Aorta (tissue), 5 donors: ENCODE results near the gene ANKRD13C. TPM values are rescaled to one million over a fixed set of nuclear protein-coding genes. Genes with fewer than 3 reads are reported as not detected.

ENCODE experiments used
- ATAC-seq: fragments of 200-7000 bp; cut with Tn5 transposase; one replicate; pipeline ENCODE4 v1.9.1; 2022; ENCODE audit warnings: moderate library complexity; ENCODE audit not compliant: low FRiP score
- DNase-seq, 2 donors: peaks; one replicate each; pipeline ENCODE4 v3.0.0-alpha.2; 2020
- H3K27ac ChIP-seq, 2 donors: one replicate each; pipeline ENCODE4 v1.5.1; 2013; ENCODE audit warnings: low read length in 2 of 2, mild to moderate bottlenecking in 2 of 2, moderate library complexity in 2 of 2, control low read depth in 1 of 2, inconsistent platforms in 1 of 2, low read depth in 1 of 2
- H3K27me3 ChIP-seq, 2 donors: one replicate each; pipeline ENCODE4 v1.6.1; 2013; ENCODE audit warnings: control low read depth in 1 of 2, low read length in 1 of 2, mild to moderate bottlenecking in 1 of 2, moderate library complexity in 1 of 2; ENCODE audit not compliant: insufficient read depth in 2 of 2, control insufficient read depth in 1 of 2
- H3K36me3 ChIP-seq, 2 donors: one replicate each; pipeline ENCODE4 v1.6.1; 2013; ENCODE audit warnings: control low read depth in 1 of 2, low read length in 1 of 2, mild to moderate bottlenecking in 1 of 2; ENCODE audit not compliant: insufficient read depth in 2 of 2, control insufficient read depth in 1 of 2
- H3K4me1 ChIP-seq, 2 donors: one replicate each; pipeline ENCODE4 v1.6.1; 2013; ENCODE audit warnings: low read length in 2 of 2, control low read depth in 1 of 2, mild to moderate bottlenecking in 1 of 2, moderate library complexity in 1 of 2; ENCODE audit not compliant: insufficient read depth in 2 of 2, control insufficient read depth in 1 of 2
- H3K4me3 ChIP-seq, 2 donors: one replicate each; pipeline ENCODE4 v1.5.1; 2013; ENCODE audit warnings: low read length in 2 of 2, control low read depth in 1 of 2, mild to moderate bottlenecking in 1 of 2
- H3K9me3 ChIP-seq: one replicate; pipeline ENCODE4 v1.6.1; 2013; ENCODE audit warnings: mild to moderate bottlenecking, low read length; ENCODE audit not compliant: control insufficient read depth
- WGBS, 2 donors: extraction: QIAGEN DNeasy Blood & Tissue Kit; methylation state at CpG; one replicate each; pipeline ENCODE4 v1.1.7; 2013; 5-methylcytosine and 5-hydroxymethylcytosine counted together
- intact Hi-C, 2 donors: fragments of 100-400 bp; cut with DNase I; formaldehyde crosslinking; loops; one replicate each; pipeline versions ENCODE4 v1.14.2 to v1.15.0; 2022
- polyA plus RNA-seq, 2 donors: library from polyadenylated mRNA; stranded (reverse); fragments of 200-250 nt; gene quantifications; one replicate each; pipeline ENCODE4 v1.2.3, GENCODE V29; 2013
- total RNA-seq, 2 donors: library from RNA; stranded (reverse); fragmentation: NEBNext Ultra II Directional; extraction: Animal tissue kit (Norgen Biotek cat#: 25700); gene quantifications; one replicate each; pipeline ENCODE4 v1.2.1, GENCODE V29; 2021
- donor health status: healthy with polysubstance abuse.
- donor health status: Bipolar disorder and iron deficiency.
- donor health status: DM: no; HTN: no; CAD: no.
- donor health status: DM: no; HTN: no; CAD: no.
- donor health status: DM: yes; HTN: yes; CAD: no.

Gene ANKRD13C
- total and polyA plus RNA-seq, 4 donors, result 5.6 to 28.3 (median 19.4) TPM

DNA sequence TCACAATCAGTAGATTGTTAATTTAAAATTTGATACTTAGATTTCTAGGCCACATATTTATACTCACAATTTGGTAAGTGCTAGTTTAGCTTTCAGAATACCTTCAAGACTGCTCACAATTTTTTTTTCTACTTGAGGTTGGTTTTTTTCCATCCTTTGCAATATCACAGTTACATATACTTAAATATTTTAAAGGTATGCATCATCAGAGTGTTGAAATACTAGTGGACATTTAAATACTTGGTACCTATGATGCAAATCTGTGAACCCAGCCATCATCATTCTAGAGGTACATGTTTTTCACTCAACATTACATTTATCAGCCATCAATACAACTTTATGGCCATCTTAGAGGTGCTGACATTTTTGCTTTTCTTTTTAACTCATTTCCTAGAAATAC, 143.0 kb downstream of the ANKRD13C start:
- no peak overlapping the region for H3K4me3 ChIP-seq
- intact Hi-C loops, result no loop called here
- DNase-seq (no peak), ATAC-seq (no peak)
- no peak overlapping the region for H3K27ac ChIP-seq
- H3K9me3 ChIP-seq, result no peaks in the 10 kb centered on the region
- H3K36me3 ChIP-seq, result no peaks in the 10 kb centered on the region
- peaks cover 0 to 3% of the 10 kb centered on the region in 2 donors for H3K4me1 ChIP-seq
- no peaks in the 10 kb centered on the region for H3K27me3 ChIP-seq

GRCh38 chr1:70210820-70211219, 143.7 kb downstream of the ANKRD13C start:
- no peaks in the 10 kb centered on the region for H3K36me3 ChIP-seq
- peaks cover 0 to 3% of the 10 kb centered on the region in 2 donors for H3K4me1 ChIP-seq
- no peak overlapping the region for H3K27ac ChIP-seq
- no peaks in the 10 kb centered on the region for H3K27me3 ChIP-seq
- H3K4me3 ChIP-seq, result no peak overlapping the region
- 59 to 69% methylated on average over 1 of the region's 1 CpG for WGBS, 2 donors
- ATAC-seq (no peak), DNase-seq (no peak)
- no peaks in the 10 kb centered on the region for H3K9me3 ChIP-seq
- intact Hi-C loops, result no loop called here

Other genes with a start within 250 kb of the ANKRD13C start
- 10 to 100 TPM; 11.5 to 12.7 TPM for gene LRRC40, start 149.1 kb downstream of the ANKRD13C start, total RNA-seq
- gene LRRC40, start 149.1 kb downstream of the ANKRD13C start, polyA plus RNA-seq, result 1 to 10 TPM; 6.3 to 8.8 TPM
- 100 to 1,000 TPM; 196 to 232 TPM for gene SRSF11, start 133.3 kb downstream of the ANKRD13C start, total RNA-seq
- 100 to 1,000 TPM in 1 of 2 donors, 10 to 100 TPM in 1; 39.2 to 371 TPM for gene SRSF11, start 133.3 kb downstream of the ANKRD13C start, polyA plus RNA-seq
- gene CTH, start 56.5 kb upstream of the ANKRD13C start, total RNA-seq, result 1 to 10 TPM; 1.8 to 3.7 TPM
- 1 to 10 TPM; 2.0 to 4.3 TPM for gene CTH, start 56.5 kb upstream of the ANKRD13C start, polyA plus RNA-seq